Subcutaneous abdominal adipose tissue (tissue), 5 donors: ENCODE data around the gene NXF2.
"Not testable (repeated sequence)": the region's sequence is repeated elsewhere in the genome, so short reads cannot be mapped to it uniquely, and the experiment has no call there.

ENCODE experiments used
- H3K27ac ChIP-seq: one replicate; pipeline ENCODE4 v1.7.0; 2013; ENCODE audit warnings: low read depth, mild to moderate bottlenecking, inconsistent platforms, low read length, moderate library complexity
- H3K27me3 ChIP-seq, 5 donors: one replicate each; pipeline ENCODE4 v1.7.0; 2013; ENCODE audit warnings: low read length in 5 of 5, inconsistent platforms in 1 of 5; ENCODE audit not compliant: control insufficient read depth in 5 of 5, insufficient read depth in 4 of 5
- H3K36me3 ChIP-seq, 5 donors: one replicate each; pipeline ENCODE4 v1.7.0; 2013; ENCODE audit warnings: low read length in 5 of 5; ENCODE audit not compliant: control insufficient read depth in 5 of 5, insufficient read depth in 5 of 5
- H3K4me1 ChIP-seq, 5 donors: one replicate each; pipeline ENCODE4 v1.7.0; 2013; ENCODE audit warnings: low read length in 5 of 5, mild to moderate bottlenecking in 3 of 5, moderate library complexity in 1 of 5; ENCODE audit not compliant: control insufficient read depth in 5 of 5, insufficient read depth in 5 of 5
- H3K4me3 ChIP-seq, 5 donors: one replicate each; pipeline ENCODE4 v1.7.0; 2013; ENCODE audit warnings: low read length in 5 of 5, low read depth in 1 of 5
- H3K9ac ChIP-seq, 5 donors: one replicate each; pipeline ENCODE4 v1.7.0; 2013; ENCODE audit warnings: low read length in 5 of 5, mild to moderate bottlenecking in 4 of 5, moderate library complexity in 3 of 5
- H3K9me3 ChIP-seq, 5 donors: one replicate each; pipeline ENCODE4 v1.7.0; 2013; ENCODE audit warnings: low read length in 5 of 5; ENCODE audit not compliant: control insufficient read depth in 5 of 5
- donor health status: healthy.
- donor health status: healthy.
- donor health status: healthy.
- donor health status: healthy.
- donor health status: healthy.

NXF2 gene

GRCh38 chrX:102246893-102247292, at the start of gene NXF2:
NXF2 (plus strand) TSS chrX:102247167; CDS start chrX:102307079, 59,912 bp downstream.
- not testable (repeated sequence) for H3K27me3 ChIP-seq, H3K9ac ChIP-seq, H3K27ac ChIP-seq, H3K4me1 ChIP-seq, H3K36me3 ChIP-seq, H3K4me3 ChIP-seq, H3K9me3 ChIP-seq

GRCh38 chrX:102207940-102208339, 39.0 kb upstream of the NXF2 start:
- H3K9me3 ChIP-seq, H3K9ac ChIP-seq, H3K4me1 ChIP-seq, H3K27ac ChIP-seq, H3K4me3 ChIP-seq, H3K36me3 ChIP-seq, H3K27me3 ChIP-seq: not testable (repeated sequence)

GRCh38 chrX:102214986-102215385, 32.0 kb upstream of the NXF2 start, which contains the start of gene TCP11X1:
TCP11X1 (plus strand) TSS chrX:102215301.
- H3K9me3 ChIP-seq, H3K4me3 ChIP-seq, H3K27me3 ChIP-seq, H3K36me3 ChIP-seq, H3K27ac ChIP-seq, H3K4me1 ChIP-seq, H3K9ac ChIP-seq: not testable (repeated sequence)

- H3K9me3 ChIP-seq, H3K4me1 ChIP-seq, H3K4me3 ChIP-seq, H3K27ac ChIP-seq, H3K27me3 ChIP-seq, H3K9ac ChIP-seq, H3K36me3 ChIP-seq: not testable (repeated sequence)
Observed at GRCh38 chrX:102216497-102216896, 30.5 kb upstream of the NXF2 start.

- not testable (repeated sequence) for H3K4me1 ChIP-seq, H3K27me3 ChIP-seq, H3K9me3 ChIP-seq, H3K9ac ChIP-seq, H3K4me3 ChIP-seq, H3K27ac ChIP-seq, H3K36me3 ChIP-seq
Observed at GRCh38 chrX:102235678-102236077, 11.3 kb upstream of the NXF2 start.

- not testable (repeated sequence) for H3K4me3 ChIP-seq, H3K9ac ChIP-seq, H3K4me1 ChIP-seq, H3K27me3 ChIP-seq, H3K27ac ChIP-seq, H3K9me3 ChIP-seq, H3K36me3 ChIP-seq
Observed at GRCh38 chrX:102240265-102240664, 6.7 kb upstream of the NXF2 start.

GRCh38 chrX:102272231-102272630, 25.3 kb downstream of the NXF2 start:
- not testable (repeated sequence) for H3K9ac ChIP-seq, H3K27ac ChIP-seq, H3K9me3 ChIP-seq, H3K4me3 ChIP-seq, H3K36me3 ChIP-seq, H3K27me3 ChIP-seq, H3K4me1 ChIP-seq

GRCh38 chrX:102338162-102338561, 91.2 kb downstream of the NXF2 start:
- H3K4me1 ChIP-seq, result no peaks in the 10 kb centered on the region
- no peaks in the 10 kb centered on the region for H3K36me3 ChIP-seq
- H3K27me3 ChIP-seq, result peaks cover 0 to 18% (median 7%) of the 10 kb centered on the region in 5 donors
- H3K27ac ChIP-seq, result no peak overlapping the region
- H3K9ac ChIP-seq, result no peak overlapping the region
- H3K4me3 ChIP-seq, result no peak overlapping the region
- no peaks in the 10 kb centered on the region for H3K9me3 ChIP-seq

GRCh38 chrX:102339312-102340298, 92.6 kb downstream of the NXF2 start:
- Histone ChIP-seq H3K27ac (no peak overlapping the region), H3K9ac (no peak overlapping the region), H3K36me3 (no peaks in the 10 kb centered on the region), H3K4me3 (no peak overlapping the region), H3K27me3 (peaks cover 0 to 18% (median 7%) of the 10 kb centered on the region in 5 donors), H3K9me3 (no peaks in the 10 kb centered on the region), H3K4me1 (no peaks in the 10 kb centered on the region)

- Histone ChIP-seq H3K27me3 (peaks cover 0 to 18% (median 7%) of the 10 kb centered on the region in 5 donors), H3K9ac (no peak overlapping the region)
Observed at GRCh38 chrX:102341867-102342266, 94.9 kb downstream of the NXF2 start.

More at GRCh38 chrX:102341867-102342266, 94.9 kb downstream of the NXF2 start:
- no peak overlapping the region for H3K27ac ChIP-seq
- no peak overlapping the region for H3K4me3 ChIP-seq
- H3K36me3 ChIP-seq, result no peaks in the 10 kb centered on the region
- H3K9me3 ChIP-seq, result no peaks in the 10 kb centered on the region
- H3K4me1 ChIP-seq, result no peaks in the 10 kb centered on the region
